SH-SY5Y (cell line): ENCODE results near the gene ZBTB5.

ENCODE experiments used
- GATA2 ChIP-seq: IDR thresholded peaks from 2 replicates; pipeline ENCODE4 v1.6.1; 2011; ENCODE audit warnings: mild to moderate bottlenecking, low read depth, low read length
- GATA3 ChIP-seq: IDR thresholded peaks from 2 replicates; pipeline ENCODE4 v1.6.1; 2011; ENCODE audit warnings: low read depth, mild to moderate bottlenecking, low read length, moderate library complexity

DNA sequence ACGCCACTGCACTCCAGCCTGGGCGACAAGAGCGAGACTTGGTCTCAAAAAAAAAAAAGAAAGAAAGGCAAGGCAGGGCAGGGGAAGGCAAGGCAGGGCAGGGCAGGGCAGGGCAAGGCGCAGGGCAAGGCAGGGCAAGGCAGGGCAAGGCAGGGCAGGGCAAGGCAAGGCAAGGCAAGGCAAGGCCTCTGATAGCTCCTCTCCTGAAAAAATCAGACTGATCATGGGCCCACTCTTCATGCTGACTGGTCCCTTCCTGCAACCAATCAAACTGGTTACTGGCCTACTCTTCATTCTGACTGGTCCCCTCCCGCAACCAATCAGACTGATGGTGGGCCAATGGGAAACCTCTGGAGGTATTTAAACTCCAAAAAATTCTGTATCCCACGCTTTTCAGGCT is 3.4 kb upstream of the ZBTB5 start:
- TF ChIP-seq GATA2 (no peak), GATA3 (no peak)
